GM21515 (cell line): Measurements from ENCODE around the gene CNTN4.

Experiments
- ATAC-seq: cut with Tn5 transposase; IDR thresholded peaks from one replicate; pipeline ENCODE4 v1.9.1; 2021; ENCODE audit not compliant: unreplicated experiment

CNTN4 gene

GRCh38 chr3:3081381-3082233 is 982.9 kb downstream of the CNTN4 start:
- peak; percentile 40 for ATAC-seq

- ATAC-seq: peak; percentile 88
Observed at GRCh38 chr3:3082234-3082924, 983.7 kb downstream of the CNTN4 start.

- no peak for ATAC-seq
Observed at GRCh38 chr3:3084890-3085289, 986.2 kb downstream of the CNTN4 start.

- no peak for ATAC-seq
Observed at GRCh38 chr3:3085782-3086181, 987.1 kb downstream of the CNTN4 start.

- no peak for ATAC-seq
Observed at GRCh38 chr3:3086239-3086638, 987.6 kb downstream of the CNTN4 start.

GRCh38 chr3:3087279-3087678 is 988.6 kb downstream of the CNTN4 start:
- ATAC-seq: no peak

- ATAC-seq: no peak
Observed at GRCh38 chr3:3087716-3088465, 989.2 kb downstream of the CNTN4 start.

- peak; percentile 99 for ATAC-seq
Observed at GRCh38 chr3:3089017-3089416, 990.4 kb downstream of the CNTN4 start.

- no peak for ATAC-seq
Observed at GRCh38 chr3:3097958-3098357, 999.3 kb downstream of the CNTN4 start.

GRCh38 chr3:3101660-3102458 is 1003.2 kb downstream of the CNTN4 start:
- peak; percentile 76 for ATAC-seq

GRCh38 chr3:3102751-3103150 is 1004.1 kb downstream of the CNTN4 start:
- no peak for ATAC-seq

- ATAC-seq: no peak
Observed at GRCh38 chr3:3105246-3105645, 1006.6 kb downstream of the CNTN4 start.

- ATAC-seq: no peak
Observed at GRCh38 chr3:3105815-3106214, 1007.1 kb downstream of the CNTN4 start.

GRCh38 chr3:3107181-3107580 is 1008.5 kb downstream of the CNTN4 start:
- ATAC-seq: no peak
